Body of pancreas (tissue), 4 donors: ENCODE results near the gene PLVAP.

ENCODE experiments used
- POLR2A ChIP-seq, 3 donors: fragments of 450-650 bp; IDR thresholded peaks; one replicate each; pipeline ENCODE4 v1.6.1; 2016; ENCODE audit warnings: antibody characterized with exemption in 3 of 3, mild to moderate bottlenecking in 2 of 3
- TF ChIP-seq, protein P1 (sequence below), 7 experiments: fragments of 450-650 bp in 4 of 7; fragments of 200-600 bp in 3 of 7; sonication (generic) in 3 of 7; IDR thresholded peaks; one replicate each; pipeline ENCODE4 v1.5.1; 2016 to 2019; ENCODE audit warnings: antibody characterized with exemption in 7 of 7

GRCh38 chr19:17357078-17357666, 20.0 kb downstream of the PLVAP start:
- TF ChIP-seq, protein P1, sequence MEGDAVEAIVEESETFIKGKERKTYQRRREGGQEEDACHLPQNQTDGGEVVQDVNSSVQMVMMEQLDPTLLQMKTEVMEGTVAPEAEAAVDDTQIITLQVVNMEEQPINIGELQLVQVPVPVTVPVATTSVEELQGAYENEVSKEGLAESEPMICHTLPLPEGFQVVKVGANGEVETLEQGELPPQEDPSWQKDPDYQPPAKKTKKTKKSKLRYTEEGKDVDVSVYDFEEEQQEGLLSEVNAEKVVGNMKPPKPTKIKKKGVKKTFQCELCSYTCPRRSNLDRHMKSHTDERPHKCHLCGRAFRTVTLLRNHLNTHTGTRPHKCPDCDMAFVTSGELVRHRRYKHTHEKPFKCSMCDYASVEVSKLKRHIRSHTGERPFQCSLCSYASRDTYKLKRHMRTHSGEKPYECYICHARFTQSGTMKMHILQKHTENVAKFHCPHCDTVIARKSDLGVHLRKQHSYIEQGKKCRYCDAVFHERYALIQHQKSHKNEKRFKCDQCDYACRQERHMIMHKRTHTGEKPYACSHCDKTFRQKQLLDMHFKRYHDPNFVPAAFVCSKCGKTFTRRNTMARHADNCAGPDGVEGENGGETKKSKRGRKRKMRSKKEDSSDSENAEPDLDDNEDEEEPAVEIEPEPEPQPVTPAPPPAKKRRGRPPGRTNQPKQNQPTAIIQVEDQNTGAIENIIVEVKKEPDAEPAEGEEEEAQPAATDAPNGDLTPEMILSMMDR (IDR thresholded peaks at IDR 0.05) = no peak
- no peak for TF ChIP-seq POLR2A (IDR thresholded peaks at IDR 0.05)
